Measurements from ENCODE around the gene GPR17.

Gene GPR17

GRCh38 chr2:127670055-127670956 lies 24.4 kb downstream of the GPR17 start:
- Mint-ChIP-seq H3K27me3 (peaks cover 88% of the 10 kb centered on the region), H3K4me1 (peaks cover 6% of the 10 kb centered on the region), H3K36me3 (ENCODE audit: insufficient read depth) (no peaks in the 10 kb centered on the region), H3K4me3 (no peak overlapping the region), H3K9me3 (no peaks in the 10 kb centered on the region), H3K27ac (ENCODE audit: low read depth) (no peak overlapping the region)
- no peak for DNase-seq (ENCODE audit: low spot score in 2 of 2)
- no peak for ATAC-seq (replicated peaks; ENCODE audit: extremely low read depth, poor library complexity, severe bottlenecking)

- Mint-ChIP-seq H3K4me1 (peaks cover 10% of the 10 kb centered on the region), H3K27me3 (peaks cover 86% of the 10 kb centered on the region), H3K36me3 (ENCODE audit: insufficient read depth) (no peaks in the 10 kb centered on the region), H3K27ac (ENCODE audit: low read depth) (no peak overlapping the region), H3K9me3 (no peaks in the 10 kb centered on the region), H3K4me3 (no peak overlapping the region)
- ATAC-seq (replicated peaks; ENCODE audit: extremely low read depth, poor library complexity, severe bottlenecking) (no peak), DNase-seq (ENCODE audit: low spot score in 2 of 2) (no peak)
Measured at GRCh38 chr2:127670957-127671290, 25.0 kb downstream of the GPR17 start.

- no peaks in the 10 kb centered on the region for H3K9me3 Mint-ChIP-seq
- ATAC-seq (replicated peaks; ENCODE audit: extremely low read depth, poor library complexity, severe bottlenecking) (no peak), DNase-seq (ENCODE audit: low spot score in 2 of 2) (no peak)
- H3K27me3 Mint-ChIP-seq: peaks cover 86% of the 10 kb centered on the region
- H3K36me3 Mint-ChIP-seq (ENCODE audit: insufficient read depth): no peaks in the 10 kb centered on the region
- H3K4me3 Mint-ChIP-seq: no peak overlapping the region
- H3K4me1 Mint-ChIP-seq: peaks cover 11% of the 10 kb centered on the region
- no peak overlapping the region for H3K27ac Mint-ChIP-seq (ENCODE audit: low read depth)
Measured at GRCh38 chr2:127671557-127672302, 25.8 kb downstream of the GPR17 start.

GRCh38 chr2:127672341-127673224 lies 26.6 kb downstream of the GPR17 start:
- H3K36me3 Mint-ChIP-seq (ENCODE audit: insufficient read depth): no peaks in the 10 kb centered on the region
- H3K4me1 Mint-ChIP-seq: peaks cover 11% of the 10 kb centered on the region
- H3K27ac Mint-ChIP-seq (ENCODE audit: low read depth): no peak overlapping the region
- H3K4me3 Mint-ChIP-seq: no peak overlapping the region
- no peak for ATAC-seq (replicated peaks; ENCODE audit: extremely low read depth, poor library complexity, severe bottlenecking)
- no peak for DNase-seq (ENCODE audit: low spot score in 2 of 2)
- no peaks in the 10 kb centered on the region for H3K9me3 Mint-ChIP-seq
- peaks cover 86% of the 10 kb centered on the region for H3K27me3 Mint-ChIP-seq

GRCh38 chr2:127673291-127674069 lies 27.5 kb downstream of the GPR17 start:
- no peaks in the 10 kb centered on the region for H3K9me3 Mint-ChIP-seq
- H3K27ac Mint-ChIP-seq (ENCODE audit: low read depth): no peak overlapping the region
- H3K4me1 Mint-ChIP-seq: peaks cover 11% of the 10 kb centered on the region
- DNase-seq (ENCODE audit: low spot score in 2 of 2): no peak
- peaks cover 91% of the 10 kb centered on the region for H3K27me3 Mint-ChIP-seq
- H3K4me3 Mint-ChIP-seq: peak overlapping the region; percentile 80
- ATAC-seq (replicated peaks; ENCODE audit: extremely low read depth, poor library complexity, severe bottlenecking): no peak
- no peaks in the 10 kb centered on the region for H3K36me3 Mint-ChIP-seq (ENCODE audit: insufficient read depth)

- Mint-ChIP-seq H3K27me3 (peaks cover 89% of the 10 kb centered on the region), H3K4me3 (peak overlapping the region; percentile 80), H3K27ac (ENCODE audit: low read depth) (no peak overlapping the region), H3K9me3 (no peaks in the 10 kb centered on the region), H3K36me3 (ENCODE audit: insufficient read depth) (no peaks in the 10 kb centered on the region), H3K4me1 (peaks cover 11% of the 10 kb centered on the region)
- ATAC-seq (replicated peaks; ENCODE audit: extremely low read depth, poor library complexity, severe bottlenecking) (peak; percentile 30), DNase-seq (ENCODE audit: low spot score in 2 of 2) (no peak)
Measured at GRCh38 chr2:127674241-127675209, 28.6 kb downstream of the GPR17 start.

- H3K36me3 Mint-ChIP-seq (ENCODE audit: insufficient read depth): peaks cover 2% of the 10 kb centered on the region
- H3K4me3 Mint-ChIP-seq: peak within 1 kb of the TSS; percentile 80
Measured at GRCh38 chr2:127675331-127676261, 29.6 kb downstream of the GPR17 start, which contains the start of gene LIMS2. Gene LIMS2, minus strand, starts transcription at chr2:127675530. Its CDS starts 506 bp downstream, at chr2:127675024.

GRCh38 chr2:127676906-127677305 lies 31.0 kb downstream of the GPR17 start:
- ATAC-seq (replicated peaks; ENCODE audit: extremely low read depth, poor library complexity, severe bottlenecking): no peak
- Mint-ChIP-seq H3K27me3 (peaks cover 65% of the 10 kb centered on the region), H3K36me3 (ENCODE audit: insufficient read depth) (peaks cover 4% of the 10 kb centered on the region), H3K9me3 (no peaks in the 10 kb centered on the region), H3K27ac (ENCODE audit: low read depth) (no peak overlapping the region), H3K4me1 (peaks cover 11% of the 10 kb centered on the region), H3K4me3 (no peak overlapping the region)
- DNase-seq (ENCODE audit: low spot score in 2 of 2): no peak

More at GRCh38 chr2:127675331-127676261, 29.6 kb downstream of the GPR17 start, which contains the start of gene LIMS2:
- H3K4me1 Mint-ChIP-seq: peaks cover 11% of the 10 kb centered on the region
- peaks cover 78% of the 10 kb centered on the region for H3K27me3 Mint-ChIP-seq
- ATAC-seq (replicated peaks; ENCODE audit: extremely low read depth, poor library complexity, severe bottlenecking) (no peak), DNase-seq (ENCODE audit: low spot score in 2 of 2) (no peak)
- H3K27ac Mint-ChIP-seq (ENCODE audit: low read depth): peak within 1 kb of the TSS; percentile 25
- H3K9me3 Mint-ChIP-seq: no peaks in the 10 kb centered on the region

- Mint-ChIP-seq H3K4me1 (peaks cover 11% of the 10 kb centered on the region), H3K4me3 (no peak overlapping the region), H3K27me3 (peaks cover 49% of the 10 kb centered on the region), H3K27ac (ENCODE audit: low read depth) (no peak overlapping the region), H3K36me3 (ENCODE audit: insufficient read depth) (peaks cover 4% of the 10 kb centered on the region), H3K9me3 (no peaks in the 10 kb centered on the region)
- ATAC-seq (replicated peaks; ENCODE audit: extremely low read depth, poor library complexity, severe bottlenecking) (no peak), DNase-seq (ENCODE audit: low spot score in 2 of 2) (no peak)
Measured at GRCh38 chr2:127678531-127678930, 32.6 kb downstream of the GPR17 start.

GRCh38 chr2:127678991-127679390 lies 33.0 kb downstream of the GPR17 start:
- Mint-ChIP-seq H3K4me3 (no peak overlapping the region), H3K9me3 (no peaks in the 10 kb centered on the region), H3K4me1 (peaks cover 11% of the 10 kb centered on the region), H3K36me3 (ENCODE audit: insufficient read depth) (peaks cover 4% of the 10 kb centered on the region), H3K27me3 (peaks cover 44% of the 10 kb centered on the region), H3K27ac (ENCODE audit: low read depth) (no peak overlapping the region)
- ATAC-seq (replicated peaks; ENCODE audit: extremely low read depth, poor library complexity, severe bottlenecking) (no peak), DNase-seq (ENCODE audit: low spot score in 2 of 2) (no peak)
